CD4-positive, alpha-beta memory T cell (primary cell): ENCODE data around the gene NCBP3. TPM values are rescaled to one million over a fixed set of nuclear protein-coding genes. Genes with fewer than 3 reads are reported as not detected.
A peak's percentile ranks its signal among the peaks of the same experiment; 100 is the strongest.
"Not testable (repeated sequence)": the region's sequence is repeated elsewhere in the genome, so short reads cannot be mapped to it uniquely, and the experiment has no call there.

Source experiments
- CTCF ChIA-PET: fragments of 350-600 bp; sonication (Branson Sonifier 250); formaldehyde crosslinking; loops from one replicate; lab custom pipeline; 2021; ENCODE audit warnings: inconsistent platforms; ENCODE audit not compliant: partially characterized antibody; lab: Charles Lee
- POLR2A ChIA-PET: fragments of 350-600 bp; sonication (Branson Sonifier 250); formaldehyde crosslinking; loops from one replicate; lab custom pipeline; 2021; ENCODE audit not compliant: partially characterized antibody; lab: Charles Lee
- DNase-seq, 5 donors: peaks; one replicate each; pipeline versions ENCODE4 v3.0.0 to v3.0.0-alpha.2; 2020 to 2022; ENCODE audit warnings: mixed read lengths in 1 of 5
- H3K27ac ChIP-seq: one replicate; pipeline ENCODE4 v1.7.0; 2013; ENCODE audit warnings: low read depth, low read length
- H3K27me3 ChIP-seq: 2 replicates; pipeline ENCODE4 v1.7.0; 2013; ENCODE audit warnings: mild to moderate bottlenecking, low read length, moderate library complexity; ENCODE audit not compliant: insufficient read depth
- H3K36me3 ChIP-seq: 2 replicates; pipeline ENCODE4 v1.7.0; 2013; ENCODE audit warnings: mild to moderate bottlenecking, low read length, moderate library complexity; ENCODE audit not compliant: insufficient read depth
- H3K4me1 ChIP-seq: 2 replicates; pipeline ENCODE4 v1.7.0; 2013; ENCODE audit warnings: mild to moderate bottlenecking, low read length, moderate library complexity; ENCODE audit not compliant: insufficient read depth
- H3K4me3 ChIP-seq, 2 donors: one replicate each; pipeline ENCODE4 v1.7.0; 2013; ENCODE audit warnings: low read length in 2 of 2, mild to moderate bottlenecking in 1 of 2
- H3K9me3 ChIP-seq, 2 donors: one replicate each; pipeline ENCODE4 v1.7.0; 2013; ENCODE audit warnings: low read length in 2 of 2, control low read depth in 1 of 2; ENCODE audit not compliant: control insufficient read depth in 1 of 2
- H3K27ac Mint-ChIP-seq, 7 donors: one replicate each; pipeline ENCODE4 v1.8.0; 2020 to 2021; ENCODE audit warnings: mixed read lengths in 7 of 7, mild to moderate bottlenecking in 6 of 7, inconsistent platforms in 3 of 7, moderate library complexity in 3 of 7
- H3K27me3 Mint-ChIP-seq, 2 donors: one replicate each; pipeline ENCODE4 v1.8.0; 2020 to 2021; ENCODE audit warnings: mixed read lengths in 2 of 2
- H3K36me3 Mint-ChIP-seq, 2 donors: one replicate each; pipeline ENCODE4 v1.8.0; 2020 to 2021; ENCODE audit warnings: mixed read lengths in 2 of 2, inconsistent platforms in 1 of 2, mild to moderate bottlenecking in 1 of 2
- H3K4me1 Mint-ChIP-seq, 4 donors: one replicate each; pipeline ENCODE4 v1.8.0; 2020 to 2021; ENCODE audit warnings: mixed read lengths in 4 of 4, mild to moderate bottlenecking in 1 of 4
- H3K4me3 Mint-ChIP-seq, 8 donors: one replicate each; pipeline ENCODE4 v1.8.0; 2020 to 2021; ENCODE audit warnings: mixed read lengths in 8 of 8, mild to moderate bottlenecking in 7 of 8, moderate library complexity in 6 of 8, inconsistent platforms in 3 of 8
- H3K9me3 Mint-ChIP-seq, 8 donors: one replicate each; pipeline ENCODE4 v1.8.0; 2020 to 2021; ENCODE audit warnings: mixed read lengths in 8 of 8, mild to moderate bottlenecking in 5 of 8, inconsistent platforms in 3 of 8, moderate library complexity in 1 of 8
- intact Hi-C: fragments of 100-400 bp; cut with micrococcal nuclease; formaldehyde crosslinking; loops from one replicate; pipeline ENCODE4 v1.15.1; 2023
- polyA plus RNA-seq, 2 donors: library from polyadenylated mRNA; unstranded; fragments of 300-500 nt; fragmentation: Illumina TruSeq; gene quantifications; one replicate each; pipeline ENCODE4 v1.2.3, GENCODE V29; 2021
- total RNA-seq, 2 experiments: library from RNA; stranded (reverse); gene quantifications; one replicate each; pipeline ENCODE4 v1.2.3, GENCODE V29; 2021

The NCBP3 gene
- total and polyA plus RNA-seq, 4 experiments from 2014 or later: 7.7 to 66.7 (median 32.1) TPM

DNA sequence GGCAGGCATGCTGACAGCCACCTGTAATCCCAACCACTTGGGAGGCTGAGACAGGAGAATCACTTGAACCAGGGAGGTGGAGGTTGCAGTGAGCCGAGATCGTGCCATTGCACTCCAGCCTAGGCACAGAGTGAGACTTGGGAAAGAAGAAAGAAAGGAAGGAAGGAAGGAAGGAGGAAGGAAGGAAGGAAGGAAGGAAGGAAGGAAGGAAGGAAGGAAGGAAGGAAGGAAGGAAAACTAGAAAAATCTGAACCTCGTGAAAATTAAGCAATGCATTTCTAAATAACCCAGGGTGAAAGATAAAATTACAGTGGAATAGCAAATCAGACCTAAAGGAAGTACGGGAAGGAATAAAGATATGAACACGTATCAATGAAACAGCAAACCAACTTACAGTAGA lies 60.7 kb downstream of the NCBP3 start:
- H3K27ac Mint-ChIP-seq, H3K4me1 ChIP-seq, DNase-seq, H3K27ac ChIP-seq, H3K36me3 Mint-ChIP-seq, CTCF ChIA-PET, H3K9me3 ChIP-seq, H3K9me3 Mint-ChIP-seq, H3K27me3 Mint-ChIP-seq, H3K36me3 ChIP-seq, H3K4me3 Mint-ChIP-seq, POLR2A ChIA-PET, intact Hi-C loops, H3K27me3 ChIP-seq, H3K4me3 ChIP-seq: not testable (repeated sequence)
- peaks cover 1 to 17% (median 12%) of the 10 kb centered on the region in 4 donors for H3K4me1 Mint-ChIP-seq

- Mint-ChIP-seq H3K27ac (no peak overlapping the region), H3K27me3 (no peaks in the 10 kb centered on the region), H3K9me3 (no peaks in the 10 kb centered on the region), H3K36me3 (no peaks in the 10 kb centered on the region), H3K4me1 (peaks cover 0 to 10% (median 3%) of the 10 kb centered on the region in 4 donors), H3K4me3 (no peak overlapping the region)
- Histone ChIP-seq H3K27me3 (no peaks in the 10 kb centered on the region), H3K27ac (no peak overlapping the region), H3K36me3 (no peaks in the 10 kb centered on the region), H3K9me3 (no peaks in the 10 kb centered on the region), H3K4me3 (no peak overlapping the region), H3K4me1 (no peaks in the 10 kb centered on the region)
- DNase-seq: no peak
- POLR2A ChIA-PET: no interaction called here
- intact Hi-C loops: no loop called here
- CTCF ChIA-PET: interaction anchor here (2.0 kb wide), 1 partner anchor 44 kb away, joined by 7 read pairs; no protein-coding TSS in a partner anchor
These were observed 63.3 kb downstream of the NCBP3 start for GRCh38 chr17:3782751-3783150.

- ChIA-PET POLR2A (no interaction called here), CTCF (no interaction called here)
- no peak overlapping the region for H3K27ac ChIP-seq
- peaks cover 0 to 6% (median 3%) of the 10 kb centered on the region in 4 donors for H3K4me1 Mint-ChIP-seq
- no peaks in the 10 kb centered on the region for H3K36me3 ChIP-seq
- intact Hi-C loops: no loop called here
- no peaks in the 10 kb centered on the region for H3K27me3 ChIP-seq
- DNase-seq: no peak
- no peak overlapping the region for H3K4me3 ChIP-seq
- H3K9me3 Mint-ChIP-seq: no peaks in the 10 kb centered on the region
- H3K36me3 Mint-ChIP-seq: no peaks in the 10 kb centered on the region
- H3K27me3 Mint-ChIP-seq: no peaks in the 10 kb centered on the region
- H3K4me3 Mint-ChIP-seq: no peak overlapping the region
- peak overlapping the region in 1 of 7 donors; percentile 41 for H3K27ac Mint-ChIP-seq
- H3K4me1 ChIP-seq: no peaks in the 10 kb centered on the region
- no peaks in the 10 kb centered on the region for H3K9me3 ChIP-seq
These were observed 65.1 kb downstream of the NCBP3 start for GRCh38 chr17:3780986-3781385.

- Mint-ChIP-seq H3K27me3 (no peaks in the 10 kb centered on the region), H3K4me3 (no peak overlapping the region), H3K4me1 (peaks cover 0 to 2% (median 0%) of the 10 kb centered on the region in 4 donors), H3K27ac (peak overlapping the region in 2 of 7 donors; percentile 53 to 76), H3K36me3 (no peaks in the 10 kb centered on the region), H3K9me3 (no peaks in the 10 kb centered on the region)
- Histone ChIP-seq H3K27me3 (no peaks in the 10 kb centered on the region), H3K36me3 (no peaks in the 10 kb centered on the region), H3K4me3 (no peak overlapping the region), H3K4me1 (no peaks in the 10 kb centered on the region), H3K27ac (no peak overlapping the region), H3K9me3 (no peaks in the 10 kb centered on the region)
- DNase-seq: no peak
- ChIA-PET CTCF (no interaction called here), POLR2A (no interaction called here)
- intact Hi-C loops: no loop called here
These were observed 68.5 kb downstream of the NCBP3 start for GRCh38 chr17:3777366-3778120.

DNA sequence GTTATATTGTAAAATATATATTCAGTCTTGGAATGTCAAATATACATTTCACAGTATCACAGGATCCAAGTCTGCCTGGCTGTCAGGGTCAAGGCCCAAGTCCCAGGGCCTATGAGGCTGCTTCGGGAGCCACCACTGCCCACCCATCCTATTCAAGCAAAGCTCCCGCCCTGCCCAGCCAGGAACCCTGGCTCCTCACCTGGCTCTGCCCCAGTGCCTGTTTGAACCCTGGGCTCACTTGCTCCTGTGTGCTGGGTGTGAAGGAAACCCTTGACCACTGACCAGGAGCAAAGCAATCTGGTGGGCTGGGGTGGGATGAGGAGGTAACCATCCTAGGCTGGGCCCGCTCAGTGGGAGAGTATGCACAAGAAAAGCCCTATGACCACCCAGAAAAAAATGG lies 72.1 kb downstream of the NCBP3 start:
- no peak overlapping the region for H3K4me3 ChIP-seq
- no peak overlapping the region for H3K27ac Mint-ChIP-seq
- CTCF ChIA-PET: no interaction called here
- no peaks in the 10 kb centered on the region for H3K36me3 Mint-ChIP-seq
- no peaks in the 10 kb centered on the region for H3K27me3 Mint-ChIP-seq
- H3K27me3 ChIP-seq: no peaks in the 10 kb centered on the region
- H3K36me3 ChIP-seq: no peaks in the 10 kb centered on the region
- no peaks in the 10 kb centered on the region for H3K9me3 ChIP-seq
- no peaks in the 10 kb centered on the region for H3K9me3 Mint-ChIP-seq
- no peak overlapping the region for H3K27ac ChIP-seq
- intact Hi-C loops: no loop called here
- no peak overlapping the region for H3K4me3 Mint-ChIP-seq
- POLR2A ChIA-PET: no interaction called here
- peaks cover 8% of the 10 kb centered on the region for H3K4me1 ChIP-seq
- peaks cover 3 to 11% (median 7%) of the 10 kb centered on the region in 4 donors for H3K4me1 Mint-ChIP-seq
- DNase-seq: no peak

DNA sequence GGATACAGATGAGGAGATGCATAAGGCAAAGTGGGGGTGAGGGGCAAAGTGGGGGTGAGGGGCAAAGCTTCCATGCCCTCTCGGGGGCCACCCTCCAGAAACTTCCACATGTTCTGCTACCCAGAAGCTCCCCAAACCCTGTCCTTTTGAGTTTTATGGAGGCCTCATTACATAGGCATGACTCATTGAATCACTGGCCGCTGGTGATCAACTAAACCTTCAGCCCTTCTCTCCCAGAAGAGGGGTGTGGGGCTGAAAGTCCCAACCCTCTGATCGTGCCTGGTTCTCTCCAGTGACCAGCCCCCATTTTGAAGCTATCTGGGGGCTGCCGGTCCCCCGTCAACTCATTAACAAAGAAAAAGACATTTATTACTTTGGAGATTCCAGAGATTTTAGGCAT lies 72.5 kb downstream of the NCBP3 start:
- ChIA-PET POLR2A (no interaction called here), CTCF (no interaction called here)
- Mint-ChIP-seq H3K9me3 (no peaks in the 10 kb centered on the region), H3K4me1 (peaks cover 5 to 13% (median 10%) of the 10 kb centered on the region in 4 donors), H3K36me3 (no peaks in the 10 kb centered on the region), H3K27ac (no peak overlapping the region), H3K4me3 (no peak overlapping the region), H3K27me3 (no peaks in the 10 kb centered on the region)
- Histone ChIP-seq H3K4me1 (peaks cover 12% of the 10 kb centered on the region), H3K4me3 (no peak overlapping the region), H3K36me3 (no peaks in the 10 kb centered on the region), H3K9me3 (no peaks in the 10 kb centered on the region), H3K27ac (no peak overlapping the region), H3K27me3 (no peaks in the 10 kb centered on the region)
- no peak for DNase-seq
- intact Hi-C loops: no loop called here

GRCh38 chr17:3772764-3773163 lies 73.3 kb downstream of the NCBP3 start:
- Mint-ChIP-seq H3K27me3 (no peaks in the 10 kb centered on the region), H3K27ac (peak overlapping the region in 1 of 7 donors; percentile 37), H3K4me3 (no peak overlapping the region), H3K9me3 (no peaks in the 10 kb centered on the region), H3K36me3 (no peaks in the 10 kb centered on the region), H3K4me1 (peaks cover 6 to 19% (median 13%) of the 10 kb centered on the region in 4 donors)
- peaks cover 14% of the 10 kb centered on the region for H3K4me1 ChIP-seq
- H3K9me3 ChIP-seq: no peaks in the 10 kb centered on the region
- CTCF ChIA-PET: interaction anchor here (1.3 kb wide), 1 partner anchor 54 kb away, joined by 5 read pairs; no protein-coding TSS in a partner anchor
- H3K27me3 ChIP-seq: no peaks in the 10 kb centered on the region
- no peak for DNase-seq
- POLR2A ChIA-PET: interaction anchor here (0.6 kb wide), 1 partner anchor 20 kb away, joined by 3 read pairs; no protein-coding TSS in a partner anchor
- intact Hi-C loops: no loop called here
- no peak overlapping the region for H3K4me3 ChIP-seq
- H3K36me3 ChIP-seq: no peaks in the 10 kb centered on the region
- no peak overlapping the region for H3K27ac ChIP-seq
